Measurements from ENCODE around the gene ATXN7.
A peak's percentile ranks its signal among the peaks of the same experiment; 100 is the strongest.

Gene ATXN7

GRCh38 chr3:64028754-64029153 is 165.1 kb downstream of the ATXN7 start:
- Histone ChIP-seq H2AK5ac (ENCODE audit: low read length) (no peak overlapping the region), H2BK5ac (ENCODE audit: low read length) (no peak overlapping the region), H3K56ac (ENCODE audit: low read length) (no peak overlapping the region), H2BK15ac (replicated peaks; ENCODE audit: low read depth) (no peak overlapping the region), H3K36me3 (ENCODE audit: control insufficient read depth, insufficient read depth, low read length) (no peaks in the 10 kb centered on the region), H4K8ac (ENCODE audit: low read depth, low read length) (no peak overlapping the region), H4K5ac (ENCODE audit: low read length) (no peak overlapping the region), H2BK120ac (ENCODE audit: low read depth, low read length) (no peak overlapping the region), H3K4me2 (ENCODE audit: low read length) (no peak overlapping the region), H3K79me1 (ENCODE audit: low read length) (no peaks in the 10 kb centered on the region), H3K4me1 (ENCODE audit: control insufficient read depth, low read depth, low read length) (no peaks in the 10 kb centered on the region), H3K9ac (ENCODE audit: low read length) (no peak overlapping the region), H3K4me3 (ENCODE audit: low read length) (no peak overlapping the region), H3K27ac (ENCODE audit: low read depth, low read length) (no peak overlapping the region), H3K79me2 (ENCODE audit: control insufficient read depth, insufficient read depth, low read length) (no peaks in the 10 kb centered on the region), H3K27me3 (ENCODE audit: insufficient read depth, low read length, poor library complexity) (no peaks in the 10 kb centered on the region), H3K23ac (ENCODE audit: low read length) (no peak overlapping the region), H3K18ac (ENCODE audit: low read length) (no peak overlapping the region), H3K4ac (ENCODE audit: low read depth, low read length) (no peak overlapping the region)
- WGBS (ENCODE audit: extremely low coverage, insufficient coverage, low lambda C conversion rate) = no CpG with 5 or more reads among the region's 3 CpGs
- no peak for DNase-seq

GRCh38 chr3:64029287-64029686 is 165.6 kb downstream of the ATXN7 start:
- Histone ChIP-seq H4K8ac (ENCODE audit: low read depth, low read length) (no peak overlapping the region), H4K5ac (ENCODE audit: low read length) (no peak overlapping the region), H2BK15ac (replicated peaks; ENCODE audit: low read depth) (no peak overlapping the region), H2AK5ac (ENCODE audit: low read length) (no peak overlapping the region), H2BK5ac (ENCODE audit: low read length) (no peak overlapping the region), H3K27ac (ENCODE audit: low read depth, low read length) (no peak overlapping the region), H3K4me1 (ENCODE audit: control insufficient read depth, low read depth, low read length) (no peaks in the 10 kb centered on the region), H3K18ac (ENCODE audit: low read length) (no peak overlapping the region), H3K27me3 (ENCODE audit: insufficient read depth, low read length, poor library complexity) (no peaks in the 10 kb centered on the region), H3K56ac (ENCODE audit: low read length) (no peak overlapping the region), H3K36me3 (ENCODE audit: control insufficient read depth, insufficient read depth, low read length) (no peaks in the 10 kb centered on the region), H3K9ac (ENCODE audit: low read length) (no peak overlapping the region), H2BK120ac (ENCODE audit: low read depth, low read length) (no peak overlapping the region), H3K79me2 (ENCODE audit: control insufficient read depth, insufficient read depth, low read length) (no peaks in the 10 kb centered on the region), H3K4ac (ENCODE audit: low read depth, low read length) (no peak overlapping the region), H3K23ac (ENCODE audit: low read length) (no peak overlapping the region), H3K79me1 (ENCODE audit: low read length) (no peaks in the 10 kb centered on the region), H3K4me2 (ENCODE audit: low read length) (no peak overlapping the region), H3K4me3 (ENCODE audit: low read length) (no peak overlapping the region)
- WGBS (ENCODE audit: extremely low coverage, insufficient coverage, low lambda C conversion rate) = no CpG with 5 or more reads among the region's 4 CpGs
- DNase-seq = no peak

GRCh38 chr3:64030741-64031140 is 167.1 kb downstream of the ATXN7 start:
- no peaks in the 10 kb centered on the region for H3K79me2 ChIP-seq (ENCODE audit: control insufficient read depth, insufficient read depth, low read length)
- no peak overlapping the region for H3K4ac ChIP-seq (ENCODE audit: low read depth, low read length)
- no peak overlapping the region for H3K4me2 ChIP-seq (ENCODE audit: low read length)
- no peak overlapping the region for H2BK15ac ChIP-seq (replicated peaks; ENCODE audit: low read depth)
- no peak overlapping the region for H4K8ac ChIP-seq (ENCODE audit: low read depth, low read length)
- WGBS (ENCODE audit: extremely low coverage, insufficient coverage, low lambda C conversion rate) = no CpG with 5 or more reads among the region's 16 CpGs
- H3K18ac ChIP-seq (ENCODE audit: low read length) = no peak overlapping the region
- no peak overlapping the region for H3K23ac ChIP-seq (ENCODE audit: low read length)
- H2BK120ac ChIP-seq (ENCODE audit: low read depth, low read length) = no peak overlapping the region
- H3K27ac ChIP-seq (ENCODE audit: low read depth, low read length) = no peak overlapping the region
- H3K4me3 ChIP-seq (ENCODE audit: low read length) = no peak overlapping the region
- H4K5ac ChIP-seq (ENCODE audit: low read length) = no peak overlapping the region
- H3K79me1 ChIP-seq (ENCODE audit: low read length) = no peaks in the 10 kb centered on the region
- H3K4me1 ChIP-seq (ENCODE audit: control insufficient read depth, low read depth, low read length) = no peaks in the 10 kb centered on the region
- H3K36me3 ChIP-seq (ENCODE audit: control insufficient read depth, insufficient read depth, low read length) = no peaks in the 10 kb centered on the region
- no peak overlapping the region for H2BK5ac ChIP-seq (ENCODE audit: low read length)
- no peaks in the 10 kb centered on the region for H3K27me3 ChIP-seq (ENCODE audit: insufficient read depth, low read length, poor library complexity)
- DNase-seq = peak; percentile 91
- H3K9ac ChIP-seq (ENCODE audit: low read length) = no peak overlapping the region
- H2AK5ac ChIP-seq (ENCODE audit: low read length) = no peak overlapping the region
- H3K56ac ChIP-seq (ENCODE audit: low read length) = peak overlapping the region; percentile 37

- Histone ChIP-seq H3K4me1 (ENCODE audit: control insufficient read depth, low read depth, low read length) (no peaks in the 10 kb centered on the region), H3K27ac (ENCODE audit: low read depth, low read length) (no peak overlapping the region), H3K23ac (ENCODE audit: low read length) (no peak overlapping the region), H3K9ac (ENCODE audit: low read length) (no peak overlapping the region), H2BK15ac (replicated peaks; ENCODE audit: low read depth) (peak overlapping the region; percentile 36), H3K36me3 (ENCODE audit: control insufficient read depth, insufficient read depth, low read length) (no peaks in the 10 kb centered on the region), H2BK5ac (ENCODE audit: low read length) (no peak overlapping the region), H3K4ac (ENCODE audit: low read depth, low read length) (peak overlapping the region; percentile 70), H2AK5ac (ENCODE audit: low read length) (no peak overlapping the region), H3K79me2 (ENCODE audit: control insufficient read depth, insufficient read depth, low read length) (no peaks in the 10 kb centered on the region), H3K79me1 (ENCODE audit: low read length) (no peaks in the 10 kb centered on the region), H4K8ac (ENCODE audit: low read depth, low read length) (no peak overlapping the region), H3K4me3 (ENCODE audit: low read length) (no peak overlapping the region), H3K4me2 (ENCODE audit: low read length) (no peak overlapping the region), H2BK120ac (ENCODE audit: low read depth, low read length) (peak overlapping the region; percentile 55), H3K27me3 (ENCODE audit: insufficient read depth, low read length, poor library complexity) (no peaks in the 10 kb centered on the region), H4K5ac (ENCODE audit: low read length) (no peak overlapping the region), H3K56ac (ENCODE audit: low read length) (no peak overlapping the region), H3K18ac (ENCODE audit: low read length) (peak overlapping the region; percentile 83)
- no CpG with 5 or more reads among the region's 13 CpGs for WGBS (ENCODE audit: extremely low coverage, insufficient coverage, low lambda C conversion rate)
- peak; percentile 36 for DNase-seq
Observed at GRCh38 chr3:64031540-64032508, 168.2 kb downstream of the ATXN7 start.

GRCh38 chr3:64033069-64033468 is 169.4 kb downstream of the ATXN7 start:
- Histone ChIP-seq H3K4me1 (ENCODE audit: control insufficient read depth, low read depth, low read length) (no peaks in the 10 kb centered on the region), H4K8ac (ENCODE audit: low read depth, low read length) (no peak overlapping the region), H3K79me1 (ENCODE audit: low read length) (no peaks in the 10 kb centered on the region), H3K27me3 (ENCODE audit: insufficient read depth, low read length, poor library complexity) (no peaks in the 10 kb centered on the region), H3K4me2 (ENCODE audit: low read length) (no peak overlapping the region), H3K23ac (ENCODE audit: low read length) (no peak overlapping the region), H3K56ac (ENCODE audit: low read length) (no peak overlapping the region), H2AK5ac (ENCODE audit: low read length) (no peak overlapping the region), H3K27ac (ENCODE audit: low read depth, low read length) (no peak overlapping the region), H3K18ac (ENCODE audit: low read length) (no peak overlapping the region), H3K9ac (ENCODE audit: low read length) (no peak overlapping the region), H3K4me3 (ENCODE audit: low read length) (no peak overlapping the region), H2BK5ac (ENCODE audit: low read length) (no peak overlapping the region), H3K36me3 (ENCODE audit: control insufficient read depth, insufficient read depth, low read length) (no peaks in the 10 kb centered on the region), H3K79me2 (ENCODE audit: control insufficient read depth, insufficient read depth, low read length) (no peaks in the 10 kb centered on the region), H4K5ac (ENCODE audit: low read length) (no peak overlapping the region), H2BK120ac (ENCODE audit: low read depth, low read length) (no peak overlapping the region), H3K4ac (ENCODE audit: low read depth, low read length) (no peak overlapping the region), H2BK15ac (replicated peaks; ENCODE audit: low read depth) (no peak overlapping the region)
- no CpG with 5 or more reads among the region's 2 CpGs for WGBS (ENCODE audit: extremely low coverage, insufficient coverage, low lambda C conversion rate)
- DNase-seq = no peak

Measured in mesendoderm (in vitro differentiated cells).